MM.1S (cell line): ENCODE data around the gene PPM1E.

Source experiments
- EZH2 ChIP-seq: fragments of 300-600 bp; sonication (generic); optimal IDR thresholded peaks from 2 replicates; pipeline ENCODE3; 2017; ENCODE audit warnings: low read depth, mild to moderate bottlenecking, antibody characterized with exemption, low read length, mixed read lengths
- TF ChIP-seq, protein P1 (sequence below): fragments of 300-600 bp; sonication (generic); IDR thresholded peaks from 2 replicates; pipeline ENCODE4 v1.5.1; 2016; ENCODE audit warnings: antibody characterized with exemption, low read length, mixed read lengths

GRCh38 chr17:59002126-59002525 is 246.5 kb downstream of the PPM1E start:
- TF ChIP-seq EZH2 = no peak
- TF ChIP-seq, protein P1, sequence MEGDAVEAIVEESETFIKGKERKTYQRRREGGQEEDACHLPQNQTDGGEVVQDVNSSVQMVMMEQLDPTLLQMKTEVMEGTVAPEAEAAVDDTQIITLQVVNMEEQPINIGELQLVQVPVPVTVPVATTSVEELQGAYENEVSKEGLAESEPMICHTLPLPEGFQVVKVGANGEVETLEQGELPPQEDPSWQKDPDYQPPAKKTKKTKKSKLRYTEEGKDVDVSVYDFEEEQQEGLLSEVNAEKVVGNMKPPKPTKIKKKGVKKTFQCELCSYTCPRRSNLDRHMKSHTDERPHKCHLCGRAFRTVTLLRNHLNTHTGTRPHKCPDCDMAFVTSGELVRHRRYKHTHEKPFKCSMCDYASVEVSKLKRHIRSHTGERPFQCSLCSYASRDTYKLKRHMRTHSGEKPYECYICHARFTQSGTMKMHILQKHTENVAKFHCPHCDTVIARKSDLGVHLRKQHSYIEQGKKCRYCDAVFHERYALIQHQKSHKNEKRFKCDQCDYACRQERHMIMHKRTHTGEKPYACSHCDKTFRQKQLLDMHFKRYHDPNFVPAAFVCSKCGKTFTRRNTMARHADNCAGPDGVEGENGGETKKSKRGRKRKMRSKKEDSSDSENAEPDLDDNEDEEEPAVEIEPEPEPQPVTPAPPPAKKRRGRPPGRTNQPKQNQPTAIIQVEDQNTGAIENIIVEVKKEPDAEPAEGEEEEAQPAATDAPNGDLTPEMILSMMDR = no peak
